Heart right ventricle (tissue), 16 donors: ENCODE results near the gene ABITRAM. TPM values are rescaled to one million over a fixed set of nuclear protein-coding genes. Genes with fewer than 3 reads are reported as not detected.
A peak's percentile ranks its signal among the peaks of the same experiment; 100 is the strongest.
"Not testable (repeated sequence)": the region's sequence is repeated elsewhere in the genome, so short reads cannot be mapped to it uniquely, and the experiment has no call there.

Experiments
- ATAC-seq, 8 donors: fragments of 200-7000 bp; cut with Tn5 transposase; one replicate each; pipeline ENCODE4 v1.9.1; 2020; ENCODE audit warnings: mild to moderate bottlenecking in 8 of 8, moderate library complexity in 8 of 8, moderate number of reproducible peaks in 1 of 8
- DNase-seq, 2 donors: peaks; one replicate each; pipeline ENCODE4 v3.0.0-alpha.2; 2020
- H3K27ac ChIP-seq, 10 donors: fragments of 200-600 bp; sonication (generic) in 2 of 10; one replicate each; pipeline versions ENCODE4 v1.5.0 to v1.8.0; 2020 to 2022; ENCODE audit warnings: mild to moderate bottlenecking in 3 of 10
- H3K27me3 ChIP-seq, 7 donors: fragments of 200-600 bp; one replicate each; pipeline ENCODE4 v1.8.0; 2021 to 2022; ENCODE audit warnings: mild to moderate bottlenecking in 2 of 7
- H3K36me3 ChIP-seq, 9 donors: fragments of 200-600 bp; sonication (generic) in 1 of 9; one replicate each; pipeline versions ENCODE4 v1.5.0 to v1.8.0; 2020 to 2022; ENCODE audit warnings: mild to moderate bottlenecking in 2 of 9
- H3K4me1 ChIP-seq, 9 donors: fragments of 200-600 bp; sonication (generic) in 1 of 9; one replicate each; pipeline versions ENCODE4 v1.5.0 to v1.8.0; 2020 to 2022; ENCODE audit warnings: mild to moderate bottlenecking in 4 of 9
- H3K4me3 ChIP-seq, 10 donors: fragments of 200-600 bp; sonication (generic) in 2 of 10; one replicate each; pipeline versions ENCODE4 v1.5.0 to v1.8.0; 2020 to 2022; ENCODE audit warnings: mild to moderate bottlenecking in 7 of 10, moderate library complexity in 2 of 10
- H3K9me3 ChIP-seq, 11 donors: fragments of 200-600 bp in 10 of 11; sonication (generic) in 2 of 11; one replicate each; pipeline versions ENCODE4 v1.5.0 to v1.8.0; 2013 to 2022; ENCODE audit warnings: mild to moderate bottlenecking in 2 of 11, control low read depth in 1 of 11, moderate library complexity in 1 of 11
- CTCF ChIP-seq, 9 donors: fragments of 200-600 bp; sonication (generic) in 2 of 9; IDR thresholded peaks; one replicate each; pipeline versions ENCODE4 v1.5.0 to v1.8.0; 2021 to 2022; ENCODE audit warnings: antibody characterized with exemption in 9 of 9, mild to moderate bottlenecking in 5 of 9, moderate library complexity in 1 of 9
- WGBS, 2 donors: extraction: QIAGEN DNeasy Blood & Tissue Kit; methylation state at CpG; one replicate each; pipeline ENCODE4 v1.1.7; 2013; ENCODE audit warnings: inconsistent platforms in 1 of 2; 5-methylcytosine and 5-hydroxymethylcytosine counted together
- intact Hi-C, 10 donors: fragments of 100-400 bp; cut with DNase I; formaldehyde crosslinking; loops; one replicate each; pipeline versions ENCODE4 v1.11.1 to v1.14.2; 2022
- polyA plus RNA-seq, 2 donors: library from polyadenylated mRNA; stranded (reverse); fragments of 200-250 nt; gene quantifications; one replicate each; pipeline ENCODE4 v1.2.3, GENCODE V29; 2013
- total RNA-seq, 10 donors: library from RNA; stranded (reverse); fragmentation: NEBNext Ultra II Directional in 3 of 10; extraction: Animal tissue kit (Norgen Biotek cat#: 25700) in 3 of 10; gene quantifications; one replicate each; pipeline versions ENCODE4 v1.2.1 to v1.2.4, GENCODE V29; 2021 to 2023
- donor health status: Arrhythmogenic right ventricular cardiomyopathy.
- donor health status: ischemic (EF 13 %, LVEDD 7.1; RV severe dilation, severe dysfunction).
- donor health status: healthy with polysubstance abuse.
- donor health status: DM: no; HTN: yes; CAD: no.
- donor health status: DM: no; HTN: no; CAD: no.
- donor health status: ischemic (EF 25% LVEDD 6.9; RV normal size, moderate dysfunction).
- donor health status: ischemic (EF 25% LVEDD 5.7; RV mildly dilated, moderate dysfunction).
- donor health status: healthy.
- donor health status: DM: yes; HTN: yes; CAD: no.
- donor health status: Ischemic cardiomyopathy.
- donor health status: ischemic (EF 35%, LVEDD 5.7; RV mildly dilated, moderate dysfunction).
- donor health status: nonischemic (EF 11% LVEDD 7.7; RV severe dilation, severe dysfunction).
- donor health status: DM: yes; HTN: yes; CAD: no.
- donor health status: PGD.
- donor health status: ischemic (EF 29% LVEDD 5.4; RV normal size, mild dysfunction).
- donor health status: nonischemic (EF 23%, LVEDD 6.1; RV moderate dilation, normal function).

ABITRAM gene
- total and polyA plus RNA-seq, 12 donors: 9.1 to 17.7 (median 14.6) TPM

DNA sequence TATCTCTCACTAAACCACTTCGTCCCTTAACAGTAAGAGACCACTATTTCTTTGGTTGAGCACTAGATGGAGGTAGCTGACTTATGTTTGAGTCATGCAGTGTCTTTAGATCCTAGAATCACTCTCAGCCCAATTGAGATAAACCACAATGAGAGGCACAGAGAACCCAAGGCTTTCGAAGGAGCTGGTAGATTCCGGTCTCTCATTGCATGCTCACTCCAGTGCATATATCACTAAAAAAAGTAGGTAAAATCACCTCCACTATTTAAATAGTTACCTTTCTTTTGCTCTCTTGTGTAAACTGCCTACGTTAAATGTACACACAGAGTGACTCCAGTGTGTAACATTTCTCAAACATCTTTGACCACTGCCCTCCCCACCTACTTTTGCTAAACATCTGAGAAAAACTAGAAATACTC, 44.5 kb upstream of the ABITRAM start:
- intact Hi-C loops: loop anchor here in 2 of 10 donors (10.0 kb wide), 2 partner anchors 65 to 435 kb away; partner anchors contain the start of gene EPB41L4B (in 1 of the 2)
- H3K27ac ChIP-seq: peak overlapping the region in 1 of 10 donors; percentile 2
- DNase-seq (no peak), ATAC-seq (peak; percentile 43 to 80 (median 66))
- peaks cover 0 to 8% (median 0%) of the 10 kb centered on the region in 11 donors for H3K9me3 ChIP-seq
- H3K36me3 ChIP-seq: peaks cover 0 to 100% (median 43%) of the 10 kb centered on the region in 9 donors
- TF ChIP-seq CTCF (IDR thresholded peaks at IDR 0.05): peak in 6 of 9 donors; percentile 23 to 60 (median 44)
- WGBS, 2 donors: 60 to 73% methylated on average over 4 of the region's 4 CpGs
- no peaks in the 10 kb centered on the region for H3K27me3 ChIP-seq
- H3K4me1 ChIP-seq: peaks cover 0 to 28% (median 4%) of the 10 kb centered on the region in 9 donors
- no peak overlapping the region for H3K4me3 ChIP-seq

DNA sequence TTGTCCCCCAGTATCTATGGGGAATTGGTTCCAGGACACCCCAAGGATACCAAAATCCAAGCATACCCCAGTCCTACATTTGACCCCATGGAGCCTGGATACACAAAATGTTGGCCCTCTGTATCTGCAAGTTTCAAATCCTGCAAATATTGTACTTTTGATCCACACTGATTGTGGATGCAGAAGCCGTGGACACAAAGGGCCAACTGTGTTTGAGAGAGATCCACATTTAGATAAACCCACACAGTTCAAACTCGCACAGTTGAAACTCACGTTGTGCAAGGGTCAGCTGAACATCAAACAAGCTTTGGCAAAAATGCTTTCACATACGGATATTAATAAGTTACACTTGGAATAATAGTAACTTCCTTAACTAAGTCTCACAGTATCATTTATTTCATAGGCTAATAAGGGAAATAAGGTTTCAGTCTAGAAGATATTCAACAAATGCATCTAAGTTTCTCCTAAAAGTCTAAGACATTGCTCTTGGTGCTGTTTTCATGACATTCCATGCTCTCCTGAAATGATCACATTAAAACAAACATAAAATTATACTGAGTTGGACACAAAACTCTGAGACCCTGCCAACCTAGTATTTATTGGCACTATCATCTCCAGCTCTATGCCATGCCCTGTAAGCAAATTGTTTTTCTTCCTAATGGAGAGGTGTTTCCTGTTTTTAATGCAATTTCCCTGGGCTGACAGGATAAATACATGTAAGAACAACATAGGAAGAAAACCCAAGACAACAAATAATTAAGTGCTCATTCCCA, 39.8 kb upstream of the ABITRAM start:
- Histone ChIP-seq H3K9me3 (no peaks in the 10 kb centered on the region), H3K27ac (no peak overlapping the region), H3K4me3 (no peak overlapping the region), H3K36me3 (peaks cover 0 to 100% (median 78%) of the 10 kb centered on the region in 9 donors), H3K4me1 (peaks cover 0 to 13% (median 0%) of the 10 kb centered on the region in 9 donors), H3K27me3 (no peaks in the 10 kb centered on the region)
- WGBS, 2 donors: 89 to 94% methylated on average over 4 of the region's 4 CpGs
- intact Hi-C loops: no loop called here
- DNase-seq: no peak
- no peak for TF ChIP-seq CTCF (IDR thresholded peaks at IDR 0.05)
- ATAC-seq: no peak

DNA sequence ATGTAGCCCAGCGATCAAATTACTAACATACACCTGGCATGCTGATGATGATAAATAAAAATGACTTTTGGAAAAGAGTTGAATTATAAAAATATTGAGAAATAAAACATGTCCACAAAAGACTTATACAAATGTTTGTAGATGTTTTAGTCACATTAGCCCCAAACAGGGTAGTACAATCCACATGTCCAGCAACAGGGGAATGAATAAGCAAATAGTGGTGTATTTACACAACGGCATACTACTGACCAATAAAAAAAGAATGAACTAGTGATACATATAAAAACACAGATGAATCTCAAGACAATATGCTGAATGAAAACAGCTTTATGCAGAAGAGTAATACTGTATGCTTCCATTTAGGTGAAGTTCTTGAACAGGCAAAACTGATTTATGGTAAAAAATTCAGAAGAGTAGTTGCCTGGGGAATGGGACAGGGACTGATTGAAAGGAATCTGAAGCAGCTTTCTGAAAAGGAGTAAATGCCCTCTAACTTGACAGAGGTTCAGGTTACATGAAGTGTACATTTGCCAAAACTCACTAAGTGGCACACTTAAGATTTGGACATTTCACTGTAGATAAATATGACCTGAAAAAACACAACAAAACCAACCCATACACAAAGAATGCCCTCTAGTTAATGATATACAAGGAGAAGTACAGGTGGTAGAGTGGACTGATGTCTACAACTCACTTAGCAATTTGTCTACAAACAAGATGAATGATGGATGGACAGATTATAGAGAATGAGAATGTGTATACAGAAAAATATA, 36.7 kb upstream of the ABITRAM start:
- no peak overlapping the region for H3K4me3 ChIP-seq
- H3K36me3 ChIP-seq: peaks cover 0 to 100% (median 88%) of the 10 kb centered on the region in 9 donors
- 93 to 100% methylated on average over 2 of the region's 2 CpGs for WGBS, 2 donors
- ATAC-seq: no peak
- H3K27ac ChIP-seq: no peak overlapping the region
- no peaks in the 10 kb centered on the region for H3K9me3 ChIP-seq
- no peak for DNase-seq
- H3K27me3 ChIP-seq: no peaks in the 10 kb centered on the region
- intact Hi-C loops: no loop called here
- no peaks in the 10 kb centered on the region for H3K4me1 ChIP-seq
- no peak for TF ChIP-seq CTCF (IDR thresholded peaks at IDR 0.05)

DNA sequence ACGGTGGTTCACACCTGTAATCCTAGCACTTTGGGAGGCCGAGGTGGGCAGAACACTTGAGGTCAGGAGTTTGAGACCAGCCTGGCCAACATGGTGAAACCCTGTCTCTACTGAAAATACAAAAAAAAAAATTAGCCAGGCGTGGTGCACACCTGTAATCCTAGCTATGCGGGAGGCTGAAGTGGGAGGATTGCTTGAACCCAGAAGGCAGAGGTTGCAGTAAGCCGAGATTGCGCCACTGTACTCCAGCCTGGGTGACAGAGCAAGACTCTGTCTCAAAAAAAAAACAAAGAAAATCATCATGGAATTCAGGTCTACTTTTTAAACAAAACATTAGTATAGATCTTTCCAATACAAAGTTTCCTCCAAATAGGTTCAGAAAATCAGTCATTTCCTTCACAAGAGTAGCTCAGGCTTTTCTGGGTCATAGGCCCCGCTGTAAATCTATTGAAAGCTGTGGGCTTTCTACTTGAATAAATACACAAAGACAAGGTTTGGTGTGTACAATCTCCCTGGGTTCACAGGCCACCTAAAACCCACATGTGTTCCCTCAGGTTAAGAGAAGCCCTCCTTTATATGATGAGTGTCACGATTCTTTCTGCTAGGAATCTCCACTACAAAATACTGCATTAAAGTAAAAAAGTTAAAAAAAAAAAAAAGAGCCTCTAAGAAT, 35.0 kb upstream of the ABITRAM start:
- H3K4me1 ChIP-seq, ATAC-seq, H3K27me3 ChIP-seq, DNase-seq, intact Hi-C loops, H3K4me3 ChIP-seq, H3K27ac ChIP-seq, H3K9me3 ChIP-seq: not testable (repeated sequence)
- peaks cover 0 to 100% (median 77%) of the 10 kb centered on the region in 9 donors for H3K36me3 ChIP-seq
- WGBS, 2 donors: 97 to 98% methylated on average over 8 of the region's 8 CpGs
